ENCODE results near the gene KRT83. TPM values are rescaled to one million over a fixed set of nuclear protein-coding genes. Genes with fewer than 3 reads are reported as not detected.

KRT83 gene
- total RNA-seq, 1 experiment from 2014 or later, result not detected

- H3K27ac ChIP-seq (ENCODE audit: insufficient read length, low read depth, low read length), result no peak overlapping the region
- Mint-ChIP-seq H3K27ac (no peak overlapping the region), H3K27me3 (ENCODE audit: low read depth) (peaks cover 8% of the 10 kb centered on the region; the same call in 1 of the 2 replicates), H3K9me3 (no peaks in the 10 kb centered on the region), H3K36me3 (ENCODE audit: insufficient read depth in 1 of 3, low read depth in 3 of 3) (no peaks in the 10 kb centered on the region), H3K4me1 (peaks cover 13 to 18% of the 10 kb centered on the region in 2 experiments), H3K4me3 (no peak overlapping the region)
- H2BK120ac ChIP-seq (ENCODE audit: low read depth, low read length, poor library complexity, severe bottlenecking), result no peak overlapping the region
- no peak overlapping the region for H2BK5ac ChIP-seq (ENCODE audit: insufficient read length, low read length)
- H4K20me1 ChIP-seq (ENCODE audit: control insufficient read depth, insufficient read depth, insufficient read length), result no peaks in the 10 kb centered on the region
- H2BK20ac ChIP-seq (ENCODE audit: low read depth, low read length, poor library complexity, severe bottlenecking), result no peak overlapping the region
- no peak overlapping the region for H4K5ac ChIP-seq (ENCODE audit: insufficient read length, low read depth, low read length)
- no peaks in the 10 kb centered on the region for H3K27me3 ChIP-seq (ENCODE audit: insufficient read depth, low read length)
- no peak overlapping the region for H2BK12ac ChIP-seq (ENCODE audit: insufficient read length, low read depth, low read length)
- no peak for DNase-seq
- H3K4me1 ChIP-seq (ENCODE audit: insufficient read depth, low read length), result no peaks in the 10 kb centered on the region
- no peak overlapping the region for H2BK15ac ChIP-seq (ENCODE audit: low read depth, low read length)
- no peaks in the 10 kb centered on the region for H3K79me1 ChIP-seq (ENCODE audit: insufficient read depth, low read depth, low read length, poor library complexity, severe bottlenecking)
- H3K4me2 ChIP-seq (ENCODE audit: insufficient read depth, insufficient read length, low read length), result no peak overlapping the region
- no peaks in the 10 kb centered on the region for H3K23me2 ChIP-seq (ENCODE audit: insufficient read length, low read depth, low read length, poor library complexity, severe bottlenecking)
- no peak overlapping the region for H3K23ac ChIP-seq (ENCODE audit: insufficient read length, low read depth, low read length)
- no CpG with 5 or more reads among the region's 3 CpGs for WGBS (ENCODE audit: extremely low coverage, insufficient read length, low lambda C conversion rate)
- no peak overlapping the region for H2AFZ ChIP-seq (ENCODE audit: low read length)
- no peak overlapping the region for H4K8ac ChIP-seq (replicated peaks; ENCODE audit: insufficient read length, low read depth, low read length)
- no peaks in the 10 kb centered on the region for H3K9me3 ChIP-seq (ENCODE audit: control insufficient read depth, low read depth, low read length)
- no peak overlapping the region for H3K14ac ChIP-seq (ENCODE audit: insufficient read depth, low read length)
- no peak overlapping the region for H3K56ac ChIP-seq (ENCODE audit: insufficient read length, low read depth, low read length)
- H3K9ac ChIP-seq (ENCODE audit: extremely low read depth, insufficient read length, low read length), result no peak overlapping the region
- no peak overlapping the region for H4K91ac ChIP-seq (ENCODE audit: insufficient read length, low read depth, low read length)
- H3T11ph ChIP-seq (ENCODE audit: low read length), result no peak overlapping the region
- TF ChIP-seq CTCF (conservative IDR thresholded peaks at IDR 0.05), result no peak
- no peak overlapping the region for H3K4ac ChIP-seq (ENCODE audit: low read depth, low read length)
- no peak overlapping the region for H3K18ac ChIP-seq (ENCODE audit: insufficient read length, low read depth, low read length)
- H2AK5ac ChIP-seq (ENCODE audit: insufficient read length, low read length), result no peak overlapping the region
- H3K79me2 ChIP-seq (ENCODE audit: insufficient read depth, low read length), result no peaks in the 10 kb centered on the region
Observed at GRCh38 chr12:52353766-52354165, 32.6 kb upstream of the KRT83 start.
